Kidney tubule cell (primary cell): ENCODE data around the gene HPCAL4.

Experiments used
- DNase-seq: peaks from one replicate; pipeline ENCODE4 v3.0.0-alpha.2; 2018; ENCODE audit warnings: low spot score

HPCAL4 gene

GRCh38 chr1:39701049-39701439 is 9.8 kb upstream of the HPCAL4 start:
- peak; percentile 28 for DNase-seq

DNA sequence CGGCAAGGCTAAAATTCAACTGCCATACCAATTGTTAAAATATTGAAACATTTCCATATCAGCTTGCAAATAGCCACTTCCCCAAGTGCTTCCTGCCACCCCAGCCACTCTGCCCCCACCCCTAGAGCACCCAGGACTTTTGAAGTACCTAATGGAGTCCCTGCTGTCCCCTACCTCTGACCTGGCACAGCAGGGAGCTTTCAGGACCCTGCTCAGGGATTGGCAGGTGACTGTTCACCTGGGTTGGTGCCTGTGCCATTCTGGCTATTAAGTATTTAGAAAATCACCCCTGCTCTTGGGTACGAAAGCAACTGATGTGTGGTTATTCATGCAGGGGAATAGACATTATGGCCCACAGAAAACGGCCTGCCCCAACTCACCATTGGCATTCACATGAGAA is 9.1 kb upstream of the HPCAL4 start:
- DNase-seq: no peak

DNA sequence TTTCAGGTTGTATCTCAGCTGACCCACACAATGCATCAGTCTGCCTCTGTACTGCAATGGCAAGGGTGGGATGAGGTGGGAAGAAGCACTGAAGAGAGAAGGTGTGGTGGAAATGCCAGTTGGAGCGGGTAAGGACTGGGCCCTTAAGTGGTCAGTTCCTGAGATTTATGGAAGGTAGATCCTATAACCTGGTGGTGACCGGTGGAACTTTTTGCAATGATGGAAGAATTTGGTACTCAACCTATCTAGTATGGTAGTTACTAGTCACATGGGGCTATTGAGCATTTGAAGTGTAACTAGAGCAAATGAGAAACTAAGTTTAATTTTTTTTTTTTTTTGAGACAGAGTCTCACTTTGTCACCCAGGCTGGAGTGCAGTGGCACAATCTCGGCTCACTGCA is 8.2 kb upstream of the HPCAL4 start:
- no peak for DNase-seq

DNA sequence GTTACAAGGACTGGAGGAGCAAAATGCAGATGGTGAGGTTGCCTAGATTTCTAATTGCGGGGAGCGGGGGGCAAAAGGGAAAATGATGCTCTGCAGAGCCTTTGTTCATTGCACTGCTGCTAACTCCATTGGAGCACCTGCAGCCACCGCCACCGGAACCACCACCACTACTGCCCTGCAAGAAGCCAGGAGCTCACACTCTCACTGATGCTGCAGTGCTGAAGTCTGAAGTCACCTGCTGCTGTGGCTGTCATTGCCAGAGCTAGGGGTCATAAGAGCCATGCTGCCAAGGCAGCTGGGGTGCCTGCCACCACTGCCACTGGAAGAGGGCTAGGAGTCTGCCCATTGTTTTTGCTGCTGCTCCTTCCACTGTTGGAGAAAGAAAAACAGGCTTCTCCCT is 7.3 kb upstream of the HPCAL4 start:
- DNase-seq: no peak

DNA sequence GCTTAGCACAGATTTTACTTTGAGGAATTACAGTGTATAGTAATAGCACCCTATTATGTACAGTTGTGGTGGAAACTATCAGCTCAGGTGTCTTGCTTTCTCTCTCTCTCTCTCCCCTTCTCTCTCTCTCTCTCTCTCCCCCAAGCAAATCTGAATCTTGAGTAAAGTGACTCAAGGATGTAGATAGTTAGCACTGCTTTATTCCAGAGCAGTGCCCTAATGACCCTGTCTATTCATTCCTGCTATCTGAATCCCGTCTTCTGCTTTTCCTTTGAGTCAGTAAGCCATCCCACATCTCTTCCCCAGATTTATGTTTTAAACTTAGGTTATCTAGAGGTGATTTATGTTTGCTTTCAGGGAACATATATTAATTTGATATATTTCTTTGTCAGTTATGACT is 5.2 kb upstream of the HPCAL4 start:
- no peak for DNase-seq

DNA sequence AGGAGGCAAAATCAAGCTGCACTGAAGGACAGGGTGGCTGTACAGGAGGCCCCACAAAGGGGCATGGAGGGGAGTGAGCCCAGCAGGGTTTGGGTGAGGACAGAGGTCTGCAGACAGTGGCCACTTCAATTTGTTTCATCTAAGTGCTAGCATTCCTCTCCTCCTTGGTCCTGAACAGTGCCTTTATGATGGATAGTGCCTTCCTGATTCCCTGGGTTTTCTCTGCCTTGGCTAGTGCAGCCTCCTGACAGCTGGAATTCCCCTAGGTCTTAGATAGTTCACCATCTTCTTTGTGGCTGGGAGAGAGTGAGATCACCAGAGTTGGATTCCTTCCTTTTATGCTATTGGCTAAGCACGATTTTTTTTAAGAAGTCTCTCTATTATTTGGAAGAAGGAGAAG is 3.8 kb upstream of the HPCAL4 start:
- peak; percentile 67 for DNase-seq

GRCh38 chr1:39694026-39694425 is 2.8 kb upstream of the HPCAL4 start:
- DNase-seq: peak; percentile 73

DNA sequence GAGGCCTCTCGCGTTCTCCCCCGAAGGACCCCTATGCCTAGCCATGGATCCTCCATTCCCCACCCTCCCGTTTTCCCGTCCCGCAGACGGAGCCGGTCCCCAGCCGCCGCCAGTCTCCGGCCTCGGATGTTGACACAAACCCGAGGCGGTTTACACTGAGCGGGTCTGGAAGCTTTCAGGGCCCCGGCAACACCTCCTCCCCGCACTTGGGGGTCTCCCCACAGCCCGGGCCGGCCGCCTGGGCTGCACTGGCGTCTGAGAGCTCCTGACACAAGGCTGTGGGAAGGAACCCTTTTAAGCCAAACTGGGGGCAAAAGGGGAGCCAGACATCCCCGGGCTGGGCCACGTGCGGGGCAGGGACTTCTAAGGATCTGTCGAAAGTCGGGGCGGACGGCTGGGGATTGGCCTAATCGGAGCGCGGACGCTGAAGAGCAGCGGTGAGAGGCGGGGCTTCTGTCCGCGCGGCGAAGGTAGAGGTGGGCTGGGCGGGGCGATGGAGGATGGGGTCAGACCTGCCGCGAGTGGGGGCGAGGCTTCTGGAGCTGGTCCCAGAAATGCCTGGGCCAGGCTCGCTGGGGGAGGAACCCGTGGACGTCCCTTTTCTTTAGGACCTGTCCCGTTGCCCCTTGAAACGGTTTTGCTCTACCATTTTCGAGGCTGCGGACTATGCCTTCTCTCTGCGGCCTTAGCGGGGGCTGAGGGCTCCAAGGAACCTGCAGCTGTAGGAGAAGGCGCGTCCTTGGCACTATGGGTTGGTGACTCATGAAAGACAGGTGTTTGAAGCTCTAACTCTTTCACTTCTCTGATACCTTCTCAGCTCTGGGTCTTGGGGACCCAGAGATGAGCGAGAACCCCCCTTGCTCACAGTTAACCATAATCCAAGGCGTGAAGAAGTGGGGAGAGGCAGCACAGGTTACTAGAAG is 1.2 kb upstream of the HPCAL4 start:
- DNase-seq: no peak

GRCh38 chr1:39690794-39691382 is 345 bp downstream of the HPCAL4 start:
- DNase-seq: no peak

- DNase-seq: no peak
Observed at GRCh38 chr1:39690225-39690624, 1.0 kb downstream of the HPCAL4 start.

DNA sequence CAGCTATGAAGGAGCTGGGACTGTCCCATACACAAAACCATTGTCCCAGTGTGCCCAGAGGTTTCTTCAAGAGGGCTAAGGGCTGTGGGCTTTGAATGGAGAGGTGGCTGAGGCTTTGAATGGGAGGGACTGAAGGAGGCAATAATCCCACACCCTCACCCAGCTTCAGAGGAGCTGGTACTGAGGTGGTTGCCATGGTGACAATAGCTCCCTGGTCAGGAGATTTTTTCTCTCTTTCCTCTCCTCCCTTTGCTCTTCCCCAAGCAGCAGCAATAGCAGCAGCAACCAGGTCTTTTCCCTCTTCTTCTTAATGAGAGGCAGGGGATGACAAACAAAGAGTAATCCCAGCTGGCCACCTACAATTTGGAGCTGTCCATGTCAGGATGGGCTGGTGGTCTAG is 1.6 kb downstream of the HPCAL4 start:
- no peak for DNase-seq

DNA sequence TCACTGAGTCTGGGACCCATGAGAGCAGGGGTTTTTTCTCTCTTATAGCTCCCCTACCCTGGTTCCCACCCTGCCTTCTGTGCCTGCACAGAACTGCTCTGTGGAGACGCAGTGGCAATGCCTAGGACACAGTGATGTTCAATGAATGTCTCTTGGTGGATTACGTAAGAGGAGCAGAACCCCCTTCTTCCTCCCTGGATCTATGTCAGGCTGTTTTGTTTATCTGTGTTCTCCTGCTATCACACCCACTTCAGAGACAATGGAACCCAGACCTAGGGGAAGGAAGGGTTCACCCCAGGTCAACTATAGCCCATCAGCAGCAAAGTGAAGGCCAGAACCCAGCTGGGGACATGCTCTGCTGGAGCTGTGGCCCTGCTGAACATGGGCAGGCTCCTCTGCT is 2.0 kb downstream of the HPCAL4 start:
- no peak for DNase-seq

DNA sequence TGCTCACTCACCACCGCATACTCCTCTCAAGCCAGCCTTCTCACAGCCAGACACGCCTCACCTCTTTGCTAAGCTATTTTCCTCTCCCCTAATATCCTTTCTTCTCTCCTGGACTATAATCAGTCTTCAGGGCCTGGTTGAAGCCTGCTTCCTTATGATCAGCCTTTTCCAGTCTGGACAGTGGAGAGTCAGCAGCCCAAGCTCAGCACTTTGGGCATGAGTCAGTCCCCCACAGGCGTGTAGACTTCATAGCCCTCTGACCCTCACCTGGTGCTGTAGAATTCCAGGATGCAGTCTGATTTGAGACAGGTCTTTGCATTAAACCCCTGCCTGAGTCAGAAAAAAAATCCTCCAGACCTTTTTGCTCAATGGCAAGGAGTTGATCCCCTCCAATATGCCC is 2.5 kb downstream of the HPCAL4 start:
- peak; percentile 74 for DNase-seq

GRCh38 chr1:39687243-39687642 is 4.0 kb downstream of the HPCAL4 start:
- no peak for DNase-seq

DNA sequence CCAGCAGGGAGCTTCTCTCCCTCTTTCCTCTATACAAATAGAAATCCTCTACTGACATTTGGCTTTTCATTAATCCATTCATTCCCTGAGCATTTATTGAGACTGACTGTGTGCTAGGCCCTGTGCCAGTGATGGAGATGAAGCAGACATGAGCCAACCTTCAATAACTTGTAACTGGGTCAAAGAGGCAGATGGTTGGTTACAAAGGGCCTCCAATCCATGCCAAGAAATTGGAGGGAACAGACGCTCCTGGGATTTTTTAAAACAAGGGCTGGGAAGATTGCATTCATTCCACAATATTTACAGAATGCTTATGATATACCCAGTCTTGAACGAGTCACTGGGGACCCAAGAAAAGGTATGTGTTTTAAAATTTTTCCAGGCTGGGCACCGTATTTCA is 6.2 kb downstream of the HPCAL4 start:
- no peak for DNase-seq

GRCh38 chr1:39684313-39684664 is 6.9 kb downstream of the HPCAL4 start:
- DNase-seq: no peak

- no peak for DNase-seq
Observed at GRCh38 chr1:39683591-39684312, 7.5 kb downstream of the HPCAL4 start.

DNA sequence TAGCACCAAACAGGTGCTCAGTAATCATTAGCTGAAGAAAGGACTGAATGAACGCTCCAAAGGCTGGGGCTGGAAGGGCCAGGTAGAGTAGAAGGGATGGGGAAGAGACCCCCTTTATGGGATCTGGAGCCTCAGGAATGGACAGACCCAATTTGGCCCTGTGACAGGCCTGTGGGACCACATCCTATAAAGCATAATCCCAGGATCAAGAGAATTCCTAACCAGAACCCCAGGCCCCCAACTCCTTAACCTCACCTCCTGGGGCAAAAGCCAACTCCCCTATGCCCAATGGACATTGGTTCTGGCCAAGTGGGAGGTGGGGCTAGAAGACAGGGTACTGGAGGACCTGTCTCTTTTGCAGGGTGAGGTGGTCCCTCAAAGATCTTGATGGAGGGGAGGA is 9.2 kb downstream of the HPCAL4 start:
- no peak for DNase-seq

DNA sequence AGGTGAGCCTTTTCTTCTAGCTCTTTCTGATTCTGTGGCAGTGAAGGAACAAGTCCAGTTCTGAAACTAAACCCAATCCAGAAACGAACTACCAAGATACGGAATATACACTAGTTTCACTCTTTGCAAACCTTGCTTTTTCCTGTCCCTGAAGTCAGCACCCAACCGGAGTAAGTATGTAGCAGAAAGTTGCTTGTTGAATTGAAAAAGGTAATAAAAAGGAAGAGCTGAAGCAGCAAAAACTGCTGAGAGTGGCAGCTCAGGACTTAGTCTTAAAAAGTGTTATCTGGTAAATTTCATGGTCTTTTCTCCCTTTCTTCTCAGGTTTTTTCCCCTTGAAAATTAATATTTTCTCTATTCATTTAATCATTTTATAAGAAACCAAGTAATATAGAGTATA is 9.9 kb downstream of the HPCAL4 start:
- DNase-seq: no peak

DNA sequence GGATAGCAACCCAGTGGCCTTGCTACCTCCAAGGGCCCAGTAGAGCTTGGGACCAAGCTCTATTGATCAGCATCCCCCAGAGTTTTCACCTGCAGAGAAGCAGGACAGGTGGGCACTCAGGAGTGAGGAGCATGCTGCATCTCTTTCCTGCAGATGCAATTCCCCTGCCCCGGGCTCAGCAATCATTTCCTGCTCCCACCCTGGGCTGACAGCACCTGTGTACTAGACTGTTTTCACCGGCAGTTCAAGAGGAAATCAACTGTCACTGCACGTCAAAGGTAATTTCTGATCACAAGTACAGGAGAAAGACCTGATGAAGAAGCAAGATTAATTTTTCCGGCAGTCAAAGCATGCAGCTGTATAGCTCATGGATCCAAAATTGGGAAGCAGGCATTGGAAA is 10.5 kb downstream of the HPCAL4 start:
- no peak for DNase-seq

DNA sequence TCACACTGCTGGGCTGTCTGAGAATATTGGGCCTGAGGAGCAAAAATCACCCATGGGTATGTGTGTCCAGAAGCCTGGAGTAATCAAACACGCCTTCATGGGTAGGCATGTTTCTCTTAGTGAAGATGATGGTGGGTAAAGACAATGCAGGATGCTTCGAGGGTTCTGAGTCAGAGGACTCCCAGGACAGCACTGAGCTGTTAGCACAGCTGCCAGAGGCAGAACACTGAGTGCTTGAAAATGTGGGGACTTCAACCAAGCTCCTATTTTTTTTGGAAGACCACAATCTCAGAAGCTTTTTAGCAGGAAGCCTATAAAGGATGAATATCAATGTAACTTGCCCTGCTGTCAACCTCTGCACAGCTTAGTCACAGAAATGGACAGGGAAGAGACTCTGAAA is 11.4 kb downstream of the HPCAL4 start:
- DNase-seq: no peak

DNA sequence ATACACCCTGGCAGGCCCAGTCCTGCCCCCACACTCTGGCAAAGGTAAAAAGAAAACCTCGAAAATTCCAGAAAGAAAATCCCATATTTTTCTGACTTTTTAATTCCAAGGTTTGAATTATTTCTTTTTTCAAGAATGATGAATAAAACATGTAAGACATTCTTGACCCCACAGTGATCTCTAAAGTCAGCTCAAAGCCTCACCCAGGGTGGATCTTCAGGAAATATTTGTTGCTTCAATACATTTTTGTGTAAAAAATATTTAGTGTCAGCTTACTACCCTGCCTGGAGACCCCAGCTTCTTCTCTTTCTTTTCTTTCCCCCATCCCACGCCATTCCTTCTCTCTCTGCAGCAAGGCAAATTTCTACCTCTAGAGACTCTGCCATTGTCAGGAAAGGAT is 12.3 kb downstream of the HPCAL4 start:
- no peak for DNase-seq

DNA sequence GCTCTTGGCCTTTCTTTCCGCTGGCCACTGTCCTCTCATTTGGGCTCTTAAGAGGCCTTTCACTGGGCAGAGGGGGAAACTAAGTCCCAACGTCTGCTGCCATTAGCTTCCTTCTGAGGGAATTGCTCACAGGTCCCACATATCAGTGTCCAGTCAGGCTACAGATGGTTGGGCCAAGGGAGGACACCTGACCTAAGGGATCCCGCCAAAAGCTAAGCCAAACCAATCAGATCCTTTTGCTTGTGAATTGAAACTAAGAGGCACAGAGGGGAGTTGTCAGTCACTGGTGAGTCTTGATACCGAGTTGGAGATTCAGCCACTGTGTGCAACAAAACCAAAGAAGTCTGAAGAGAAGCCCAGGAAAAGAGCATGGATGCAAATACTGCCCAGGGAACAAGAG is 13.6 kb downstream of the HPCAL4 start:
- DNase-seq: no peak
